Putamen (tissue), 1 donor: ENCODE measurements around the gene ATIC.
"Not testable (repeated sequence)": the region's sequence is repeated elsewhere in the genome, so short reads cannot be mapped to it uniquely, and the experiment has no call there.

Experiments used
- DNase-seq: peaks from one replicate; pipeline ENCODE4 v3.0.0-alpha.2; 2016; ENCODE audit warnings: low spot score

Gene ATIC

DNA sequence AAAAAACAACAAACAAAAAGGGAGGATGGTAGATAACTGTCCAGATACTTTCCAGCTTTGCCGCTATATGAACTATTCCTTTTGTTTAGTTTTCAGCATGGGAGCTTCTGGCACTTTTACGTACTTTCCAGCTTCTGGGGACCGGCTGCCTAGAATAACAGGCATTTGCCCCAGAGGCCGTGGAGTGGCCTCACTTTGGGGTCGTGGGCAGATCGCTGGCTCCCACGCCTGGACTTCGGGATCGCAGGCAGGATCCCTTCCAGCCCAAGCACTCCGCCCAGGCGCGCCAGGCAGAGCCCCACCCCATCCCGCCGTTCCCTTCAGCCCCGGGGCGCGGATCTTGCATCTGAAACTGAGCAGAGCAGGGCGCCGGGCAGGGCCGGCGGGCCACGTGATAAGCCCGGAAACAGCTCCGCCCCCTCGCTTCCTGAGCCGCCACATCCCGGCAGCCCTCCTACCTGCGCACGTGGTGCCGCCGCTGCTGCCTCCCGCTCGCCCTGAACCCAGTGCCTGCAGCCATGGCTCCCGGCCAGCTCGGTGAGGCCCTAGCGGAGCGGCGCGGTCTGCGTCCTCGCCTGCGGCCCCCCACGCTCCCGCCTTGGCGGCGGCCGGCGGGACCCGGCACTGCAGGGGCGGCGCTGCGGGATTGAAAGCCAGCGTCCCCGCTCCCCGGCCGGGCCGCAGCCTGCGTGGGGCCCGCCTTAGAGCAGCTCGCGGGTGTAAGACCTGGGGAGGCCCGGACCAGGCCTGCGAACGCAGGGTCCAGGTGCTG lies at the start of gene ATIC:
TSS of gene ATIC (plus strand) at position 435 of the 772 bp plus-strand sequence. CDS start at position 519, 84 bp downstream.
- DNase-seq = peak; percentile 93

DNA sequence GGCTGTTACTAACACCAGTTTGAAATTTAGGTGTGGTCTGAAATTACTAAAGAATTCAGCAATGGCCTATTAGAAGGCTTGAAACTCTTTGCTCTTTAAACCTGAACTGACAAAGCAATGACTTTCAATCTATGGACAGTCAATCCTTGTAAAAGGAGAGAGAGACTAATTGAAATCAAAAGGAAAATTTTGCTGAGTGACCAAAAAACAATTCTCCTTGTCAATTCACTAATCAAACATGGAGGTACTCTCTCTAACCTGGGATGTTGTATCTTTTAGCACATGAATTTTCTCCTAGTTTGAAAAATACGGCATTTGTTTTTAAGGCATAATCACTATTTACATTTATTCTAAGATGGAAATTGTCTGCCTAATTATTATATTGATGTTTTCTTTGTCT lies 49.6 kb upstream of the ATIC start:
- DNase-seq = no peak

DNA sequence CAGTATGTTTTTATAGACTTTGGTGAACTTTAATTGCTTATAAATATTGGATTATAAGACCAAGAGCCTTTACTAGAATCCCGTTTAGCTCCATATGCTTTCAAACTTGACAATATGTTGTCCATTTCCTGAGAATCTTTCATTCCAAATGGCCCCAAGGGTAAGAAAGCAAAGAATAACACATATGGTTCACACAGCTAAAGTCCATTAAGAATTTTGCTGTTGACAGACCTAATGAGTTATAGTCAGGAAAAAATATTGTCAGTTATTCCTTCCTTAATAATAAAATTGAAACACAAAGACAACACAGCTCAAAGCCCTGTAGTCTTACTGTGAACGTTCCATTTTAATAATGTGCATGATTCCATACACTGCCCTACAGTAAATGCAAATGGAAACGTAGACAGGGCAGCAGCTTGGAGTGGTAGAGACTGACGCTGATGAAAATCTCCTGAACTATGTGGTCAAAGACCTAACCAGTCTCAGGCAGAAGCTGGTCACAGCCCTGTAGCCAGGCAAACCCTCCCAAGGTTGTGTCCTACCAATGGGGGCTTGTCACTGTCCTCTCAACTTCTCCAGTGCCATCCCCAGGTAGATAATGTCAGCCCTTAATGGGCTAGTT lies 49.0 kb upstream of the ATIC start:
- DNase-seq = no peak

DNA sequence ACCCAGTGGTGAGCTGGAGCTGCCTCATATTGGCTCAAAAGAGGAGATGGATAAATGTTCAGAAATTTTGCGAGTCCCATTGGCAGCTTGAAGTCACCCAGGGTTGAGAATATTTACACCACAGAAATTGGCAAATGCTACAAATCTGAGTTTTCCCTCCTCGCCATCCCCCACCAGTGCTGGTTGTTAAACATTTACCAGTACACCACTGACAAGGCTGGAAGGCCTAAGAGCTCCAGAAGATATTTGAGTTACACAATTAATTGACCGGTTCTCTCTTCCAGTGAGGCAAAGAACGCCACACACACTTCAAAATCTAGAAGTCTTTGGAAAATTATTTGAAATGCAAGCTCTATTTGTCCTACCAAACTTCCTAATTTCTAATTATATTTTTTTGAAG lies 47.5 kb upstream of the ATIC start:
- DNase-seq = no peak

DNA sequence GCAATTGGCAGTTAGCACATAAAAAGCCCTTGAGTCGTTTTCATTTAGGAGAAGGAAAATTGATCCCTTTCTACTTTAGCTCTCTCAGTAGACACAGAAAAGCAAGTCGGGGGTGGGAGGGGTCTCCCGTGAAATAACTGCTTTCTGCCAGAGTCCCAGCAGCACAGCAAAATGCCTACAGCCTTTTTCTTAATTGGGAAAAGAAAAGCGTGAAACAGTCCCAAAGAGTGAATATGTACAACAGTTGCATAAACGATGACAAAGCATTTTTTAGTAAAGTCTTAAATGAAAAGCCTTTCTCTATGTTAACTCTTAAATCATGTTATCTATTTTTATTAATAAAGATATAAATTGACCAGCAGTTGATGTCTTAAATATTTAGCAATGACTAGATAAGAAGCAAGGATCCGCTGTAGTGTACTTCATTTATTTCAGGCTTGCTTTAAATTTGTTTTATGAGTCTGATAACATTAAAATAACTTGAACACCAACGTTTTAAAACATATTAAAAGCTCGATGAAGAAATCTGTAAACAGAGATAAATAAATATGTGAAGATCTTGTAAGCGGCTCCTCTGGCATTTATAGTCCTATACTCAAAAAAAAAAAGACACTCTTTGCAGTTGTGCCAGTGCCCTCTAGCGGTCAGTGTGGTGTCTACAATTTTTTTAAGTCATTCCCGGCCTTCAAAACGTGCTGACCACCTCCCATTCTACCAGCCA lies 42.3 kb upstream of the ATIC start:
- peak; percentile 81 for DNase-seq

DNA sequence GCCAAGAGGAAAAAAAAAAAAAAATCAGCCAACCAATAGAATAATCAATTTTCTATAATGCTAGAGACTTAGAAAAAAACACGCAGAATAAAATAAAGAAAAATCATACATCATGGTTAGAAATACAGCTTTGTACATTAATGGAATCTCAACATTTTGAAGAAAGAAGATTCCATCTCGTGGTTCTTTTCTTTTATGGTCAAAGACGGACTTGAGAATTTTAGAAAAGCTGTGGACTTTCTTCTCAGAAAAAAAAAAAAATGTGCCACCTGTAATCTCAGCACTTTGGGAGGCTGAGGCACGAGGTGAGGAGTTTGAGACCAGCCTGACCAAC lies 41.8 kb upstream of the ATIC start:
- DNase-seq = no peak

DNA sequence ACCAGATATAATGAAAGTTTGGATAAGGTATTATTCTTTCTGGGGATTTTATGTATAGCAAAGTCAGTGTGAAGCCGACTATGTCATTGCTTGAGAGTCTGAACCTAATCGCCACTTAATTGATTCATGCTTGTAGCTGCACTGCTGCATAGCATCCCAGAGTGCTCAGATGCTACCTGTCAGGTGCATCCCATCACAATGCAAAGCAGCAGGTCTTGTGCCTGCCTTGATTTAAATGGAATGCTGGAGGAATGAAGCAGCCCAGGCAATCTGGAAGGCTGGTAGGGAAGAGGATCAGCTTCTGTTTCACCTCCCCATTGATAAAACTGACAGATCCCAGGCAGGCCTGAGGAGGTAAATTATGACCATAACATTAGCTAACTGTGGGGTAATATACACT lies 40.4 kb upstream of the ATIC start:
- no peak for DNase-seq

DNA sequence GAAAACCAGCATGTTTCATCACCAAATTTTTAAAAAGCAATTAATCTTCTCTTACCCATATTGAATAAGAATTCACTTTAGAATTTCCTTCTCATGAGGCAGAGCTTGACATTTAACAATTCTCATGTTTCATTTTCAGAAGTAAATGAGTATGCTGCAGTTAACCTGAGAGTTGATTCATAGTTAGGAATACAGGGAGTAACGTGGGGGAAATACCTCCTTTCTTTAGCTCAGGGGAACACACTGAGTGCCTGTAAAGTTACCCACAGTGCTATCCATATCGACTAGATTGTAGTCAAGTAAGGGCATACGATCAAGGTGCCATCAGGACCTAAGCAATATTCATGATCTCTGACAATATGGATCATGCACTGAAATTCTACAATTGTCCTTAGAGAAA lies 38.9 kb upstream of the ATIC start:
- no peak for DNase-seq

DNA sequence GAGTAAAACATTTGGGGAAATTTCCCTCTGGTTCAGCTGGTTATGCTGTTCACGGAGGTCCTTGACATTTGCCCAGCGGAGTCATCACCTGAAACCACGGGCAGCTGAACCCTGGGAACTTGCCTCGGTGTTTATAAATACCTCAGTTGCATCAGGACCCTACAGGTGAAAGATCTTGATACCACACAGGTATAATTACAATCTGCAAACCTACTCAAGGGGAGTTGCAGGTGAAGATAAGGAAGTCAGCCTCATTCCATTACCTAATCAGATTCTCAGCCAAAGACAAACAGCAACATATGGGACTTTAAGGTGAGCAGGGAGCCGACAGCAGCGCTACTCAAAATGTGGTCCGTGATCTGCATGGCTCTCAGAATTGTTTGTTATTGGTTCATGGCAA lies 37.0 kb upstream of the ATIC start:
- no peak for DNase-seq

DNA sequence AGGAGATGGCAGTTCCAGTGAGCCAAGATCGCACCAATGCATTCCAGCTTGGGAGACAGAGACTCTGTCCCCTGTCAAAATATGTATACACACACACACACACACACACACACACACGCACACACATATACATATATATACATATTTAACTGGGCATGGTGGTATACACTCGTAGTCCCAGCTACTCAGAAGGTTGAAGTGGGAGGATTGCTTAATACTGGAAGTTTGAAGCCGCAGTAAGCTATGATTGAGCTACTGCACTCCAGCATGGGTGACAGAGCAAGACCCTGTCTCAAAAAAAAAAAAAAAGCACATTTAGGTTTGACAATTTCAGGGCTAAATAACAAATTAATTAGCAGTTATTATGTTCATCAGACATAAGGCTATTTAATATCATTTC lies 36.0 kb upstream of the ATIC start:
- DNase-seq = no peak

DNA sequence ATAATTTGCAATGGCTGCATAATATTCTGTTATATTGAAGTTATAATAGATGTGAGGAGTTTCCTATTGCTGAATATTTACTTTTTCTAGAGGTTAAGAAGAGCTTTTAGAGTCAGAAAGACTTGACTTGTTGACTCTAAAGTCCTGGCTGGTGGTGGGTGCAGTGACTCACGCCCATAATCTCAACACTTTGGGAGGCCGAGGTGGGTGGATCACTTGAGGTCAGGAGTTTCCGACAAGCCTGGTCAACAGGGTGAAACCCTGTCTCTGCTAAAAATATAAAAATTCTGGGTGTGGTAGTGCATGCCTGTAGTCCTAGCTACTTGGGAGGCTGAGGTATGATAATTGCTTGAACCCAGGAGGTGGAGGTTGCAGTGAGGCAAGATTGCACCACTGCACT lies 33.9 kb upstream of the ATIC start:
- DNase-seq = no peak

DNA sequence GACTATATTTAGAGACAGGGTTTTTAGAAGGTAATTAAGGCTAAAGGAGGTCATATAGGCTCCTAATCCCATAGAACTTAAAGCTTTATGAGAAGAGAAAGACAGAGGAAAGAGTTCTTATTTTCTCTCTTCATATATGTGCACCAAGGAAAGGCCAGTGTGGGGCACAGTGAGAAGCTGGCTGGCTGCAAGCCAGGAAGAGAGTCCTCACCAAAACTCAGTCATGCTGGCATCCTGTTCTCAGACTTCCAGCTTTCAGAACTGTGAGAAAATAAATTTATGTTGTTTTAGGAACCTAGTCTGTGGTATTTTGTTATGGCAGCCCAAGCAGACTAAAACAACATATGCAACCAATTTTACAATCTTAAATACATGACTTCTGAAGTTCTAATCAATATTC lies 31.5 kb upstream of the ATIC start:
- no peak for DNase-seq

DNA sequence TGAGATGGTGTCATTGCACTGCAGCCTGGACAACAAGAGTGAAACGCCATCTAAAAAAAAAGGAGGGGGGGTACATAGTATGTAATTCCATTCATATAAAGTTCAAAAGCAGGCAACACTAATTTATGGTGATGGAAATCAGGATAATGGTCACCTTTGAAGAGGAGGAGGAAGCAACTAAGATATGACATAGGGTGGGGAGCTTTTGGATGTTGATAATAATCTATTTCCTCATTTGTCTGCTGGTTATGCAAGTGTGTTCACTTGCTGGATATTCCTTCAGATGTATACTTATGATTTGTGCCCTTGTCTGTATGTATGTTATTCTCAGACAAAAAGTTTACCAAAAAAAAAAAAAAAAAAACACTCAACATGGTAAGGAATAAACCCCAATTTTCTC lies 28.6 kb upstream of the ATIC start:
- DNase-seq = no peak

DNA sequence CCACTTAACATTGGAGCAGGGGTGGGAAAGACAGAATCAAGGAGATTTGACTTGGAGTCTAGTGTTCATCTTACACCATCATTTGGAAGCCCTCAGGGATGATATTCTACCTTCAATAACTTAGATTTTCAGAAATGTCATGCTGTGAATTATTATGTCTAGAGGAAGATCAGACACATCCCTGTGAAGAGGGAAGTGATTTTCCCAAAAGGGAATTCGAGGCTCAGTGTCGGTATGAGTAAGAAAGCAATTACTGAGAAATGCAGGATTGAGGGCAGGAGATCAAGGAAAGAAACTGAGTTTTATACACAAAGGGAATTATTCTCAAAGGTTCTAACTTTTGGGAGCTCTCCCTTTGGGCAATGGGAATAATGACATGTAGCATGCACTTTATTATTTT lies 25.6 kb upstream of the ATIC start:
- DNase-seq = no peak

DNA sequence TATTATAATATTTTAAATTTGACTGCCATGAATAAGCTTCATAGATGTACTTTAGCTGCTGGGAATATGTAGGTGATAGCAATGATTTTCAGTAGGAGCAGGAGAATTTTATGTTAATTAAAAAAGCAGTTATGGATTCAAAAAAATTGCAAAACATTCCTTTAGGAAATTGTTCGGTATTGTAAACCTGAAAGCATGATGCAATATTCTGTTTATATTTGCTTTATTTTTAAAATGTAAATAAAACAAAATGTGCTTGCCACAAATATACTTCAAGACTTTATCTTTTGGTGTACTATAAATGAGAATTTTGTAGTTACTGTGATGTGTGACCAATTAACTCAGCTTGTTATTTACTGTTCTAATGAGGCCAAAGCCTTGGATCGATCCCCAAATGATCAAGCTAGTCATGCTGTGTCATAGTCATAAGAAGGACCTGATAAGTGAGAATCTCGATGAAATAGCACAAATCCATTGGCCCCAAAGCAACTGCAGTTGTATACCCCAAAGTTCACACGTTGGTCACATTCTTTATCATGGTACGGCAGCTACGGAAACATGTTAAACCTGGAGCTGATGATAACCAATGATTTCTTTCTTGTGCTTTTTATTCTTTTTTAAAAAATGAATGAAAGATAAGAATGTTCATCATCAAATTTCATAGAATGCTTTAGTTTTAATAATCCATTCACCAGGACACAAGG lies 23.6 kb upstream of the ATIC start:
- DNase-seq = no peak

DNA sequence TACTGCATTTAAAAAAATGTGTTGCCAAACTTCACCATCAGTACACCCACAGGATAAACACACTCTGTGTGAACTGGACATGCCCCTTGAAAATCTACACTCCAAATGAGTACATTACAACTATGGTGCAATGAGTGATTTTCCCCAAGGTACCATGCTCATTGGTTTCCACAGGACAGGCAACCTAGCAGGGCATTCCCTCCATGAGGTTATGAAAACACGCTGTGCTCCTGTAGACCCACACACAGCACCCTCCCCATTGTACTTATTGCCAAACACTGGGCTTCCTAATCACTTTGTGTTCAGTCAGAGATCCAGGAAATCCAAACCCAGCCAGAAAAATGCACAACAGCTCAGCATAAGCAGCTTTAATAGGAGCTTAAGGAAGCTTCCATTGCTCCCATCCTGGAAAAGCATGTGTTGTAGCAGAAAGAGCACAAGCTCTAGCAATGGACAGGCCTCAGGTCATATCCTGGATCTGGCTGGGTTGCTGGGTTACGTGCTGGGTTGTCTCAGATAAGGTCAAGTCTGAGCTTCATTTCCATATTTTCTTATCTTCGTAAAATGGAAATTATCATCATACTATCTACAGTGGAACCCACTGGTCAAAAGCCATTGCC lies 20.8 kb upstream of the ATIC start:
- DNase-seq = no peak

DNA sequence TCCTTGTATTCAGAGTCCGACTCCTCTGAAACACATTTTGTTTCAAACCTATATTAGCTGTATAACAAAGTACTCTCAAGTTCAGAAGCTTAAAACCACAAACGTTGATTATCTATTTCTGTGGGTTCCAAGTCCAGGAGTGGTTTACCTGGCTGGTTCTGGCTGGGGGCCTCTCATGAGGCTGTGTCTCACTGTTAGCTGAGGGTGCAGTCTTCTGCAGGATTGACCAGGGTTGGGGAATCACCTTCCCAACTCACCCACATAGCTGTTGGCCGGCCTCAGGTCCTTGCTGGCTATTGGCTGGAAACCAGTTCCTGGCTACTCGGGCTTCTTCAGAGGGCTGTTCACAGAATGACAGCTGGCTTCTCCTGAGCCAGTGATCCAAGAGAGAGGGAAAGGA lies 18.0 kb upstream of the ATIC start:
- no peak for DNase-seq

DNA sequence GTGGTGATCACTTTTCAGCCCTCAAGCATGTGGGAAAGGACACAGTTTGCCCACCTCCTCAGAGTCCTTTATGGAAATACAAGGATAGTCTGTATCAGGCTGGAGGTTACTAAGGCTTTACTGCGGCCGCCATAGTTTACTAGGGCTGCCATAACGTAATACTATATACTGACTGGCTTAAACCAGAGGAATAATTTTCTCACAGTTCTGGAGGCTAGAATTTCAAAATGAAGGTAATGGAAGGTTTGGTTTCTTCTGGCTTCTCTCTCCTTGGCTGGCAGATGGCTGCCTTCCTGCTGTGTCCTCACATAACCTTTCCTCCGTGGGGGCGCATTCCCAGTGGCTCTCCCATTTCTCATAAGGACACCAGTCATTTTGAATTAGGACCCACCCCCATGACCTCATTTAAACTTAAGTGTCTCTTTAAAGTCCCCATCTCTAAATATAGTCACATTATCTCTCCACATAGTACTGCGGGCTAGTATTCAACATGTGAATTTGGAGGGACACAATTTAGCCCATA lies 12.5 kb upstream of the ATIC start:
- no peak for DNase-seq

DNA sequence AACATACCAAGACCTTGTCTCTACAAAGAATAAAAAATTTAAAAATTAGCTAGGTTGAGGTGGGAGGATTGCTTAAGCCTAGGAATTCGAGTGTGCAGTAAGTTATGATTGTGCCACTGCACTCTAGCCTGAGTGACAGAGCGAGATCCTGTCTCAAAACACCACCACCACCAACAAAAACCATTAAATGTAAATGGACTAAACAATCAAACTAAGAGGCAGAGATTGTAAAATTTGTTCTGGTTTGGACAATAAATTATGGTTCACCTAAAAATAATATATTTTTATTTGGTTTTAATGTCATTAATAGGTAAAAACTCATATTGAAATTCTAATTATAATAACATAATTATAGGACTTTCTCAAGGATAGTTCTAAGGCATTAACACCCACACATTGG lies 9.9 kb upstream of the ATIC start:
- no peak for DNase-seq

DNA sequence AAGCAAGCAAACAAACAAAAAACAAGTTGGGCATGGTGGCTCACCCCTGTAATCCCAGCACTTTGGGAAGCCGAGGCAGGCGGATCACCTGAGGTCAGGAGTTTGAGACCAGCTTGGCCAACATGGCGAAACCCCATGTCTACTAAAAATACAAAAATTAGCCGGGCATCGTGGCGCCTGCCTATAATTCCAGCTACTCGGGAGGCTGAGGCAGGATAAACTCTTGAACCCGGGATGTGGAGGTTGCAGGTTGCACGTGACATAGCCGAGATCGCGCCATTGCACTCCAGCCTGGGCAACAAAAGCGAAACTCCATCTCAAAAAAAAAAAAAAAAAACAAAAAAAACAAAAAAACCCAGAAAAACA lies 617 bp upstream of the ATIC start:
- not testable (repeated sequence) for DNase-seq

DNA sequence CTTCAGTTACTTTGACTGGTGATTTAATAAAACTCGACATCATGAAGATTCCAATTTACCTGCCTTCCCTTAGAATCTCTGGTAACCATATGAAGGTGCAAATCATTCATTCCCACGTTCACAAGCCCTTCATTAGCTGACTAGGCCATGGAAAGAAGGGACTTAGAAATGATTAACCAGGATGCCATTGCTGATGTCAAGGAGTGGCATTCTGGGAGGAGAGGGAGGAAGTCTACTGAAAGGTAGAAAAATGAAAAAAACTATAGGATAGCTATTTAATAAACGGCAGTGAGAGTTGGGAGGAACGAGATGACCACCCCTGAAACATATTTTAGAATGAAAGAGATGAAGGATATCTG lies 1.4 kb downstream of the ATIC start:
- DNase-seq = no peak

DNA sequence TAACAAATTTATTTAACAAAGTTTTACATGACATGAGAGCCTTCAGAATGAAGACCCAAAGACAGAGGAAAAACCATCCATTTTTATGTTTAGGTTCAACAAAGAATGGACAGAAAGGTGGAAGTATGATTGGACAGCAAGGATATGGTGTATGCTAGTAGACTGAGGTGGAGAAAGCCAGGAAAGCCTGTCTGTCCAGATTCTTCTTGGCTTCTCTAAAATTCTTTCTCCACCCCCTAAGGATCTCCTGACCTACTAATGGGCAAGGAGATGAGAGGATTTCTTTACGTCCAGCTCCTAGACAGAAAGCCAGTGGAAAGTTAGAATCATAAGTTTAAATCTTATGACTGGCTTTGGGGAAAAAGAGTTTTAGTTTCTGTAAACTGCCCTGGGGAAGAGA lies 3.0 kb downstream of the ATIC start:
- DNase-seq = no peak
